GM12874 (cell line): ENCODE results near the gene GPX2.
A peak's percentile ranks its signal among the peaks of the same experiment; 100 is the strongest.

Source experiments
- TF ChIP-seq, protein P1 (sequence below): IDR thresholded peaks from 2 replicates; pipeline ENCODE4 v1.5.1; 2011; ENCODE audit warnings: low read depth, mild to moderate bottlenecking, control low read depth, low read length, moderate library complexity; ENCODE audit not compliant: insufficient read depth

GPX2 gene

DNA sequence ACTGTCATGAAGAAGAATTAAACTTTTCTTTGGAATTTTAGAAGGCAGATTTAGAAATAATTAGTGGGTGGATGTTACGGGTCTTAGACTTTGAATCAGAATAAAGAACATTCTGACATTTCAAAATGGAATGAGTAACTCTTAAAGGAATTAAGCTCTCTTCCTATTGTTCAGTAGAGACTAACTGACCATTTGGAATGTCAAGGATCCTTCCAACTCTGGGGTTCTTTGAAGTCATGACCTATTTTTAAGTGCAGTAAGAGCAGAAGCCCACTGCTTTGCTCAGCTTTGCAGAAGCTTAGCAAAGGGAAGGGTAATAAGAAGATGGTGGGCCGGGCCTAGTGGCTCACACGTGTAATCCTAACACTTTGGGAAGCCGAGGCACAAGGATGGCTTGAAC, 24.3 kb downstream of the GPX2 start:
- TF ChIP-seq, protein P1, sequence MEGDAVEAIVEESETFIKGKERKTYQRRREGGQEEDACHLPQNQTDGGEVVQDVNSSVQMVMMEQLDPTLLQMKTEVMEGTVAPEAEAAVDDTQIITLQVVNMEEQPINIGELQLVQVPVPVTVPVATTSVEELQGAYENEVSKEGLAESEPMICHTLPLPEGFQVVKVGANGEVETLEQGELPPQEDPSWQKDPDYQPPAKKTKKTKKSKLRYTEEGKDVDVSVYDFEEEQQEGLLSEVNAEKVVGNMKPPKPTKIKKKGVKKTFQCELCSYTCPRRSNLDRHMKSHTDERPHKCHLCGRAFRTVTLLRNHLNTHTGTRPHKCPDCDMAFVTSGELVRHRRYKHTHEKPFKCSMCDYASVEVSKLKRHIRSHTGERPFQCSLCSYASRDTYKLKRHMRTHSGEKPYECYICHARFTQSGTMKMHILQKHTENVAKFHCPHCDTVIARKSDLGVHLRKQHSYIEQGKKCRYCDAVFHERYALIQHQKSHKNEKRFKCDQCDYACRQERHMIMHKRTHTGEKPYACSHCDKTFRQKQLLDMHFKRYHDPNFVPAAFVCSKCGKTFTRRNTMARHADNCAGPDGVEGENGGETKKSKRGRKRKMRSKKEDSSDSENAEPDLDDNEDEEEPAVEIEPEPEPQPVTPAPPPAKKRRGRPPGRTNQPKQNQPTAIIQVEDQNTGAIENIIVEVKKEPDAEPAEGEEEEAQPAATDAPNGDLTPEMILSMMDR = no peak

DNA sequence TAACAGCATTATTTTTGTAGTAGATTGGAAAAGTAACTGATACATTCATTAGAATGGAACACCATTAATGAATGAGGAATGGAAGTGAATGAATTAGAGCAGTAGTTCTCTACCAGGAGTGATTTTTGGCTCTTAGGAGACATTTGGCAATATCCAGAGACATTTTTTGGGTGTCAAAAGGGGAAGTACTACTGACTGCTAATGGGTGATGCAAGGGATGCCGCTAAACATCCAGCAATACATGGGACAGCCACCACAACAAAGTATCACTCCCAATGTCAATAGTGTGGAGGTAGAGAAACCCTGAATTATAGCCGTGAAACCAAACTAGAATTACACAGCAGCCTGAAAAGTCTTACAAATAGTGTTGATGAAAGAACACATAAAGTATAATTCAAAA, 26.7 kb downstream of the GPX2 start:
- TF ChIP-seq, protein P1 = no peak

DNA sequence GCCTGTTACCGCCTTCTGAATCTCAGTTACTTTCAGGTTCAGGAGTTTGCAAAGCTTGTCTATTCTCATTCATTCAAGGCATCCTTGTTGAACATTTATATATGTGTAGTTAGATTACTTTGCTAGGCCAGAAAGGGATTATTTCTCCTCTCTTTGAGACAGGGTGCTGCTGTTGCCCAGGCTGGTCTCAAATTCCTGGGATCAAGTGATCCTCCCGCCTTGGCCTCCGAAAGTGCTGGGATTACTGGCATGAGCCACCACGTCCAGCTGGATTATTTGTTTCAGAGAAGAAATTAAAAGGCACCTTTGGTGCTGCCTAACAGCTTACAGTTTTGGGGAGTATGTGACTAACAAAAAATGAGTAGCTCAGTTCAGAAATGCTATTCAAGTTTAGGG, 27.5 kb downstream of the GPX2 start:
- TF ChIP-seq, protein P1 = no peak

DNA sequence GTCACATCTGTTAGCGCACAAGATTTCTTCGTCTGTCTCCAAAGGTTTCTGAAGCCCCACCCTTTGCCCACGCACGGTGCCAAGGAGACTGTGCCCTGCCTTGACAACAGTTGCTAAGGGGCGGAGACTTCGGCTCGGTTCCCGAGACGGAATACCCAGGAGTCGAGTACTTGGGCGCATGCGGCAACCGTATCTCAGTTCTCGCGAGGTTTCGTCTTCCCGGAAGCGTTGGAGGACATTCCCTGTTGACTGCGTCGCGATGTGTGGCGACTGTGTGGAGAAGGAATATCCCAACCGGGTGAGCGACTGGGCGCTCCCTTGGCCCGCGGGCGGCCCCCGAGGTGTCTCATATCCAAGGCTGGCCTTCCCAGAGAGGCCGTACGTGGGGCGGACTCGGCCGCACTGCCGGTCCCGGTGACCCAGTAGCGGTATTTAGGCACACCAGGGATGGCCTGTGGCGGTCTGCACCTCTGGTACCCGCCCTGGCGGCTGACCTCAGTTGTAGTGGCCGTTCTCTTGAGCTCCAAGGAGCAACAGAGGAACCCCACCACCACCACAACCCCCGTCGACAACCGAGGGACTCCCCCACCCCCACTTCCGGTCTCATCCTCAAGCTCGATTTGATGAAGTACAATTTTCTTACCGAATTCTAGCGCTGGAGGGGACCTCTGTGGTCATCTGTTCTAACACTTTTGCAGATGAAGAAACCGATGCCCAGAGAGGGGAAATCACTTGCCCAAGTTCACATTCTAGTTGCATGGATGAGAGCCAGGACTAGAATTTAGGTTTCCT, 28.1 kb downstream of the GPX2 start, which contains the start of gene CHURC1:
CHURC1 (plus strand) TSS at position 219 of the 792 bp plus-strand sequence; CDS start at position 260, 41 bp downstream.
- TF ChIP-seq, protein P1 = no peak

DNA sequence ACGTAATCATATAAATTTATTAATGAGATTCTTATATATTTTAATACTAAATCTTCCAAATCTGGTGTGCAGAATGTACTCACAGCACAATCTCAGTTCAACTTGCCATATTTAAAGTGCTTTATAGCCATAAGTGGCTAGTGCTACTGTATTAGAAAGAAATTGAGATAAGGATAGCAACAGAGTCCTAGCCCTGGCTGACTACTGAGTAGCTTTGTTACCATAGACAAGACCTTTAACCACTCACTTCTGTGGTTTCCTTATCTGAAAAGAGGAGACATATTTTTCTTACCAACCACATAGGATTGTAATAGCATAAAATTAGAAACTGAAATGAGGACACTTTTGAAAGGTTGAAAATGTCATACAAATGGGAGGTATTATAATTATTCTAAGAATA, 30.3 kb downstream of the GPX2 start:
- TF ChIP-seq, protein P1 = no peak

DNA sequence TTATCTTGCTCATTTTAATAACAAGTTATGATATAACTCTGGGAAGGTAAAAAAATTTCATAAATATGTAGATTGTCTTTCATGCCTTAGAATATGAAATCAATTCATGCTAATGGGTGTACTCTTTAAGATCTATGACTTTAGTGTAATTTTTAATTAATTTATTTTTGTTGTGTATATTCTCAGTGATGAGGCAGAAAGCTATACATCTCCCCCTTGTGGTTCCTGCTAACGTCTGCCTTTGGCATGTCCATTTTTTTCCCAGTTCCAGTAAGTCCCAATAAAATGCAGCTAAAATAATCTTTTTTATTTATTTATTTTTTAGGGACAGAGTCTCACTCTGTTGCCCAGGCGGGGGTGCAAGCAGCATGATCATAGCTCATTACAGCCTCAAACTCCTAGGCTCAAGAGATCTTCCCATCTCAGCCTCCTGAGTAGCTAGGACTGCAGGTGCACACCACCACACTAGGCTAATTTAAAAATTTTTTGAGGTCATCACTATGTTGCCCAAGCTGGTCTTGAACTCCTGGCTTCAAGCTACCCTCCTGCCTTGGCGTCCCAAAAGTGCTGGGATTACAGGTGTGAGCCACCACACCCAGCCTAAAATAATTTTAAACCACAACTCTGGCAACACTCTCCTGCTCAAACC, 31.6 kb downstream of the GPX2 start:
- TF ChIP-seq, protein P1 = peak; percentile 19; the same call in 1 of the 2 replicates

DNA sequence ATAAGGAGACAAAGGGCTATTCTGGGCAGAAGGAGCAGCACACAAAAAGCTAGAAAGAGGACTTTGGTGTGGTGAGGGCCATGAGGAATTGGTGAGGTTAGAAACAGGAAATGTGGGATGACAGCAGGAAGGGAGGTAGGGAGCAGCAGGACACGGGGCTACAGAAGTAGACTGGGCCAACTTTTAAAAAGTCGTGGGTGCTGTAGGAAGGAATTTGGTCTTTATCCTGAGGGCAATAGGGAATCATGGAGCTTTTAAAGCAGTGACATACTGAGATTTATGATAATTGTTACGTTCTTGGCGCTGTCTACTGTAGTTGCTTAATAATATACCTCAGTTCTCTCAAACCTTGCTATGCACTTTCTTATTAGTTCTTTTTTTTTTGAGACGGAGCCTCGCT, 36.5 kb downstream of the GPX2 start:
- TF ChIP-seq, protein P1 = no peak
